HCT116 (cell line): ENCODE results near the gene SPTBN4. TPM values are rescaled to one million over a fixed set of nuclear protein-coding genes. Genes with fewer than 3 reads are reported as not detected.

ENCODE experiments used
- ATAC-seq: fragments of 200-7000 bp; cut with Tn5 transposase; 2 replicates; pipeline ENCODE4 v1.9.1; 2020; ENCODE audit warnings: mild to moderate bottlenecking, moderate library complexity
- BruUV-seq: library from RNA; stranded (reverse); fragments of 400-500 nt; replicated peaks from 2 replicates; lab custom pipeline; 2021; lab: Mats Ljungman, UMichigan
- CTCF ChIA-PET: fragments of 300-600 bp; sonication (Branson Sonifier 250); formaldehyde crosslinking; loops from one replicate; lab custom pipeline; 2021; ENCODE audit warnings: antibody characterized with exemption; lab: Charles Lee
- POLR2A ChIA-PET: fragments of 300-600, 350-600 bp; sonication (Branson Sonifier 250); formaldehyde crosslinking; loops from one replicate; lab custom pipeline; 2021; ENCODE audit warnings: antibody characterized with exemption; lab: Charles Lee
- RAD21 ChIA-PET, 2 experiments: fragments of 300-600 bp; sonication (Branson Sonifier 250); formaldehyde crosslinking; loops; one replicate each; lab custom pipeline; 2023; ENCODE audit warnings: low total read pairs in 2 of 2; ENCODE audit not compliant: uncharacterized antibody in 2 of 2, unreplicated experiment in 2 of 2, low non-redundant PET in 1 of 2; lab: Charles Lee
- DNase-seq: peaks from one replicate; pipeline ENCODE4 v3.0.0-alpha.2; 2010; ENCODE audit warnings: low read depth, low spot score
- H2AFZ ChIP-seq: fragments of 200-600 bp; shearing (Covaris generic), sonication (generic); 2 replicates; pipeline ENCODE4 v1.6.1; 2017; ENCODE audit warnings: low read depth, mixed run types, mixed read lengths, antibody characterized with exemption, low read length; ENCODE audit not compliant: poor library complexity, severe bottlenecking
- H3K27ac ChIP-seq: 2 replicates; pipeline ENCODE4 v1.5.1; 2012; ENCODE audit warnings: low read depth, low read length
- H3K27me3 ChIP-seq: fragments of 200-600 bp; sonication (generic); 2 replicates; pipeline ENCODE4 v1.6.1; 2016; ENCODE audit warnings: mixed run types, low read length, mixed read lengths; ENCODE audit not compliant: insufficient read depth
- H3K36me3 ChIP-seq, 2 experiments: fragments of 200-500 bp in 1 of 2; fragments of 200-600 bp in 1 of 2; sonication (Bioruptor generic) in 1 of 2; sonication (generic) in 1 of 2; 2 replicates each; pipeline versions ENCODE4 v1.5.1 to v1.6.1; 2014 to 2016; ENCODE audit warnings: low read length in 2 of 2, inconsistent platforms in 1 of 2, mixed read lengths in 1 of 2, mixed run types in 1 of 2; ENCODE audit not compliant: insufficient read depth in 2 of 2, control insufficient read depth in 1 of 2
- H3K4me1 ChIP-seq, 2 experiments: fragments of 200-600 bp in 1 of 2; sonication (generic) in 1 of 2; 2 replicates each; pipeline versions ENCODE4 v1.5.1 to v1.6.1; 2012 to 2017; ENCODE audit warnings: low read length in 2 of 2, inconsistent platforms in 1 of 2, mild to moderate bottlenecking in 1 of 2, mixed read lengths in 1 of 2, mixed run types in 1 of 2, moderate library complexity in 1 of 2; ENCODE audit not compliant: insufficient read depth in 2 of 2, control insufficient read depth in 1 of 2
- H3K4me2 ChIP-seq: fragments of 200-600 bp; sonication (generic); 2 replicates; pipeline ENCODE4 v1.6.1; 2017; ENCODE audit warnings: mixed run types, low read length, mixed read lengths
- H3K4me3 ChIP-seq, 2 experiments: fragments of 200-600 bp in 1 of 2; sonication (generic) in 1 of 2; replicated peaks in 1 of 2; 2 replicates each; pipeline ENCODE4 v1.5.1; 2011 to 2016; ENCODE audit warnings: low read length in 2 of 2, control low read depth in 1 of 2, low read depth in 1 of 2, mild to moderate bottlenecking in 1 of 2, mixed read lengths in 1 of 2, mixed run types in 1 of 2
- H3K79me2 ChIP-seq: fragments of 200-600 bp; sonication (generic); 2 replicates; pipeline ENCODE4 v1.6.1; 2017; ENCODE audit warnings: mild to moderate bottlenecking, mixed run types, low read length, moderate library complexity, mixed read lengths; ENCODE audit not compliant: insufficient read depth
- H3K9ac ChIP-seq: fragments of 200-600 bp; sonication (generic); 2 replicates; pipeline ENCODE4 v1.6.1; 2016; ENCODE audit warnings: low read length, mixed read lengths
- H3K9me2 ChIP-seq: fragments of 200-600 bp; sonication (generic), shearing (Covaris generic); 2 replicates; pipeline ENCODE4 v1.6.1; 2017; ENCODE audit warnings: mixed run types, mild to moderate bottlenecking, moderate library complexity; ENCODE audit not compliant: insufficient read depth
- H3K9me3 ChIP-seq, 2 experiments: fragments of 200-500 bp in 1 of 2; fragments of 200-600 bp in 1 of 2; sonication (Bioruptor generic) in 1 of 2; sonication (generic) in 1 of 2; 2 replicates each; pipeline ENCODE4 v1.6.1; 2014 to 2017; ENCODE audit warnings: low read length in 2 of 2, mixed read lengths in 2 of 2, inconsistent platforms in 1 of 2, low read depth in 1 of 2, mild to moderate bottlenecking in 1 of 2, mixed run types in 1 of 2, moderate library complexity in 1 of 2; ENCODE audit not compliant: control insufficient read depth in 1 of 2, insufficient read depth in 1 of 2
- H4K20me1 ChIP-seq: fragments of 200-600 bp; sonication (generic), shearing (Covaris generic); 2 replicates; pipeline ENCODE4 v1.6.1; 2017; ENCODE audit warnings: mixed run types, mild to moderate bottlenecking, moderate library complexity; ENCODE audit not compliant: insufficient read depth
- CBX3 ChIP-seq: IDR thresholded peaks from 2 replicates; pipeline ENCODE4 v1.6.1; 2012; ENCODE audit warnings: low read depth
- CTCF ChIP-seq, 3 experiments: fragments of 200-600 bp in 1 of 3; sonication (generic) in 1 of 3; IDR thresholded peaks in 2 of 3; conservative IDR thresholded peaks in 1 of 3; 2 replicates each; pipeline ENCODE4 v1.5.1; 2012 to 2017; ENCODE audit warnings: low read depth in 2 of 3, low read length in 2 of 3, antibody characterized with exemption in 1 of 3, borderline replicate concordance in 1 of 3, control low read depth in 1 of 3, mild to moderate bottlenecking in 1 of 3, mixed read lengths in 1 of 3, mixed run types in 1 of 3, moderate library complexity in 1 of 3; ENCODE audit not compliant: insufficient read depth in 1 of 3
- JUND ChIP-seq: IDR thresholded peaks from 2 replicates; pipeline ENCODE4 v1.6.1; 2012
- TCF7L2 ChIP-seq: IDR thresholded peaks from 2 replicates; pipeline ENCODE4 v1.7.0; 2011; ENCODE audit warnings: borderline replicate concordance, inconsistent platforms; ENCODE audit not compliant: insufficient read depth, insufficient read length; ENCODE audit errors: extremely low read depth
- YY1 ChIP-seq: IDR thresholded peaks from 2 replicates; pipeline ENCODE4 v1.6.1; 2011; ENCODE audit warnings: low read length, low read depth, moderate library complexity, mild to moderate bottlenecking; ENCODE audit not compliant: insufficient replicate concordance; ENCODE audit errors: extremely low read depth
- intact Hi-C: fragments of 100-400 bp; cut with micrococcal nuclease; formaldehyde crosslinking; loops from 2 replicates; pipeline ENCODE4 v1.10.0; 2022
- total RNA-seq: library from RNA; stranded (reverse); gene quantifications from one replicate; pipeline ENCODE4 v1.2.1, GENCODE V29; 2021; ENCODE audit not compliant: unreplicated experiment

SPTBN4 gene
- total RNA-seq, 1 experiment from 2014 or later = 4.6 TPM

GRCh38 chr19:40528078-40528477 lies 61.3 kb downstream of the SPTBN4 start (continued):
- TF ChIP-seq CTCF (IDR thresholded peaks at IDR 0.05 in 2 of 3, conservative IDR thresholded peaks at IDR 0.05 in 1 of 3; ENCODE audit: borderline replicate concordance in 1 of 3, insufficient read depth in 1 of 3, low read depth in 2 of 3, low read length in 2 of 3) = no peak
- TF ChIP-seq, all 23 proteins: peak for 0

GRCh38 chr19:40528533-40529092 lies 61.8 kb downstream of the SPTBN4 start:
- no peak overlapping the region for H2AFZ ChIP-seq
- POLR2A ChIA-PET = no interaction called here

More at GRCh38 chr19:40528533-40529092, 61.8 kb downstream of the SPTBN4 start:
- Histone ChIP-seq H3K9me2 (no peaks in the 10 kb centered on the region), H3K79me2 (no peaks in the 10 kb centered on the region), H3K4me1 (peaks cover 22 to 33% of the 10 kb centered on the region in 2 experiments)
- BruUV-seq = no TSS peak
- peak; percentile 14 for ATAC-seq
- no peak for TF ChIP-seq CBX3
- no peak for TF ChIP-seq YY1
- TF ChIP-seq TCF7L2 = no peak
- TF ChIP-seq JUND = no peak
- TF ChIP-seq, all 23 proteins: peak for 0
- Histone ChIP-seq H3K27ac (peak overlapping the region; percentile 21; the same call in 1 of the 2 replicates), H3K9me3 (no peaks in the 10 kb centered on the region), H3K36me3 (no peaks in the 10 kb centered on the region), H4K20me1 (no peaks in the 10 kb centered on the region), H3K27me3 (no peaks in the 10 kb centered on the region), H3K4me3 (peak overlapping the region; percentile 27 to 30; a peak in 3 of 4 replicates), H3K4me2 (peak overlapping the region; percentile 69), H3K9ac (0 out of 2 replicates have a peak overlapping the region, but pooled peaks have one; percentile 22)
- DNase-seq = no peak
- intact Hi-C loops = loop anchor here (10.0 kb wide), 2 partner anchors 224 to 384 kb away; no protein-coding TSS in a partner anchor
- ChIA-PET RAD21 (no interaction called here), CTCF (no interaction called here)
